NCI-H1105 treated with DMSO at 0.1 percent for 48 hours (cell line): Measurements from ENCODE around the gene ATP2B1.
"Not testable (repeated sequence)": the region's sequence is repeated elsewhere in the genome, so short reads cannot be mapped to it uniquely, and the experiment has no call there.

Source experiments
- DNase-seq: peaks from one replicate; lab custom pipeline; 2025; lab: John Stamatoyannopoulos, UW

The ATP2B1 gene

GRCh38 chr12:89708565-89709156, at the start of gene ATP2B1:
Gene ATP2B1 (minus strand): TSS chr12:89708838. CDS start chr12:89655886, 52,952 bp downstream.
- peak; percentile 83 for DNase-seq

GRCh38 chr12:89757987-89758386, 49.3 kb upstream of the ATP2B1 start:
- not testable (repeated sequence) for DNase-seq

- no peak for DNase-seq
Observed at GRCh38 chr12:89756585-89757398, 48.2 kb upstream of the ATP2B1 start.

- no peak for DNase-seq
Observed at GRCh38 chr12:89756194-89756584, 47.6 kb upstream of the ATP2B1 start.

- no peak for DNase-seq
Observed at GRCh38 chr12:89753997-89754396, 45.4 kb upstream of the ATP2B1 start.

- DNase-seq = no peak
Observed at GRCh38 chr12:89752341-89752740, 43.7 kb upstream of the ATP2B1 start.

GRCh38 chr12:89750389-89751351, 42.0 kb upstream of the ATP2B1 start:
- no peak for DNase-seq

GRCh38 chr12:89748791-89749190, 40.2 kb upstream of the ATP2B1 start:
- DNase-seq = no peak

GRCh38 chr12:89745286-89745685, 36.6 kb upstream of the ATP2B1 start:
- DNase-seq = no peak

GRCh38 chr12:89742337-89743022, 33.8 kb upstream of the ATP2B1 start:
- no peak for DNase-seq

- no peak for DNase-seq
Observed at GRCh38 chr12:89740943-89741342, 32.3 kb upstream of the ATP2B1 start.

GRCh38 chr12:89736995-89737394, 28.4 kb upstream of the ATP2B1 start:
- no peak for DNase-seq

- DNase-seq = no peak
Observed at GRCh38 chr12:89733579-89734201, 25.1 kb upstream of the ATP2B1 start.

- no peak for DNase-seq
Observed at GRCh38 chr12:89732522-89732921, 23.9 kb upstream of the ATP2B1 start.

- DNase-seq = no peak
Observed at GRCh38 chr12:89731614-89732013, 23.0 kb upstream of the ATP2B1 start.

- no peak for DNase-seq
Observed at GRCh38 chr12:89731089-89731488, 22.5 kb upstream of the ATP2B1 start.

- no peak for DNase-seq
Observed at GRCh38 chr12:89729946-89730459, 21.4 kb upstream of the ATP2B1 start.

GRCh38 chr12:89723276-89723675, 14.6 kb upstream of the ATP2B1 start:
- DNase-seq = no peak

- no peak for DNase-seq
Observed at GRCh38 chr12:89721291-89721987, 12.8 kb upstream of the ATP2B1 start.

GRCh38 chr12:89717759-89718523, 9.3 kb upstream of the ATP2B1 start:
- DNase-seq = no peak
